Measurements from ENCODE around the gene ABHD17A. TPM values are rescaled to one million over a fixed set of nuclear protein-coding genes. Genes with fewer than 3 reads are reported as not detected.
A peak's percentile ranks its signal among the peaks of the same experiment; 100 is the strongest.

ABHD17A gene
- total RNA-seq, 1 experiment from 2014 or later = 68.2 TPM

DNA sequence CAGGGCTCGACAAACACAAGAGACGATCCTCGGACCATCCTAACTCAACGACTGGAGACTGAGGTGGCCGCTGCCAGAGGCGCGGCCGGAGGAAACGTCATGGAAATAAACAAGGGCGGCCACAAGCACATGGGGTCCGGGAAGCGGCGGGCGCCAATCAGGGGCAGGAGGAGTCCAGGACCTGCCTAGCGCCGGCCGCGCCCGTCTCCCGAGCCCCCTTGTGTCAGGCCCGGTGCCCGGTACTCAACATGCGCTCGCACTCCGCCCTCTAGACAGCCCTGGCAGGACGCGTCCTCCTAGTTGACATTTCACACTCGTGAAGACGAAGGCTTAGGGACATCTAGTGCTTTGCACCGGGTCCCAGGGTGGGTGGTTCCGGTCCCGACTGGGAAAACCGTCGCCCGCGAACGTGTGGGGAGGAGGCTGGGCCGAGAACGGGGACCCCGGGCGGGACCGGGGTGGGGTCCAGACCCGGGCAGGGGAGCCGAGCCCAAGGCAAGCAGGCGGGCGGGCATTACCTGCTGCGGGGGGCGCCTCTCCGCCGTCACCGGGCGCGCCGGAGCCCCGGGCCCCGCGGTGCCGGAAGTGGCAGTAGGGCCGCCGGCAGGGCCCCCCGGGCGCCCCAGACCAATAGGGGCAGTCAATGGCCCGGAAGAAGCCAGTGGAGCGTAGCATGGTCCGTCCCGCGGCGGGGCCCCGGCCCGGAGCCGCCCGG lies 37.5 kb downstream of the ABHD17A start:
- Histone ChIP-seq H3K27me3 (ENCODE audit: insufficient read depth, low read length) (no peaks in the 10 kb centered on the region), H2AFZ (ENCODE audit: low read depth, low read length, poor library complexity, severe bottlenecking) (no peak overlapping the region), H3K4me1 (ENCODE audit: control insufficient read depth in 1 of 2, insufficient read depth in 2 of 2, low read length in 2 of 2) (peaks cover 28 to 38% of the 10 kb centered on the region in 2 experiments), H3K36me3 (ENCODE audit: control insufficient read depth in 1 of 2, insufficient read depth in 2 of 2, low read length in 2 of 2) (peaks cover 0 to 8% of the 10 kb centered on the region in 2 experiments; a peak in 1 of 4 replicates), H3K79me2 (ENCODE audit: insufficient read depth, low read length) (peaks cover 71% of the 10 kb centered on the region), H3K9me2 (ENCODE audit: insufficient read depth) (no peaks in the 10 kb centered on the region), H3K9ac (ENCODE audit: low read length) (peak overlapping the region; percentile 88), H3K27ac (ENCODE audit: low read depth, low read length) (peak overlapping the region; percentile 99), H3K4me2 (ENCODE audit: low read length) (peak overlapping the region; percentile 94), H3K9me3 (ENCODE audit: control insufficient read depth in 1 of 2, insufficient read depth in 1 of 2, low read depth in 1 of 2, low read length in 2 of 2) (no peaks in the 10 kb centered on the region), H4K20me1 (ENCODE audit: insufficient read depth) (peaks cover 15% of the 10 kb centered on the region; the same call in 1 of the 2 replicates), H3K4me3 (replicated peaks in 1 of 2; ENCODE audit: low read depth in 1 of 2, low read length in 2 of 2) (peak overlapping the region; percentile 88 to 98)
- ChIA-PET POLR2A (no interaction called here), CTCF (no interaction called here), RAD21 (ENCODE audit: low non-redundant PET in 1 of 2, low total read pairs in 2 of 2, uncharacterized antibody in 2 of 2, unreplicated experiment in 2 of 2) (no interaction called here)
- BruUV-seq (replicated peaks) = no TSS peak
- TF ChIP-seq ZNF274 (IDR thresholded peaks at IDR 0.05; ENCODE audit: low read depth, low read length) = no peak
- TF ChIP-seq, protein P1, sequence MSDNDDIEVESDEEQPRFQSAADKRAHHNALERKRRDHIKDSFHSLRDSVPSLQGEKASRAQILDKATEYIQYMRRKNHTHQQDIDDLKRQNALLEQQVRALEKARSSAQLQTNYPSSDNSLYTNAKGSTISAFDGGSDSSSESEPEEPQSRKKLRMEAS (IDR thresholded peaks at IDR 0.05) = no peak; the same call in 1 of the 2 replicates
- no peak for TF ChIP-seq CEBPB (IDR thresholded peaks at IDR 0.05; ENCODE audit: low read depth)
- TF ChIP-seq SRF (IDR thresholded peaks at IDR 0.05; ENCODE audit: low read depth) = no peak
- peak; percentile 95; the same call in 1 of the 2 replicates for TF ChIP-seq ZFX (IDR thresholded peaks at IDR 0.05)
- TF ChIP-seq FOSL1 (IDR thresholded peaks at IDR 0.05; ENCODE audit: low read depth) = no peak
- TF ChIP-seq, protein P2, sequence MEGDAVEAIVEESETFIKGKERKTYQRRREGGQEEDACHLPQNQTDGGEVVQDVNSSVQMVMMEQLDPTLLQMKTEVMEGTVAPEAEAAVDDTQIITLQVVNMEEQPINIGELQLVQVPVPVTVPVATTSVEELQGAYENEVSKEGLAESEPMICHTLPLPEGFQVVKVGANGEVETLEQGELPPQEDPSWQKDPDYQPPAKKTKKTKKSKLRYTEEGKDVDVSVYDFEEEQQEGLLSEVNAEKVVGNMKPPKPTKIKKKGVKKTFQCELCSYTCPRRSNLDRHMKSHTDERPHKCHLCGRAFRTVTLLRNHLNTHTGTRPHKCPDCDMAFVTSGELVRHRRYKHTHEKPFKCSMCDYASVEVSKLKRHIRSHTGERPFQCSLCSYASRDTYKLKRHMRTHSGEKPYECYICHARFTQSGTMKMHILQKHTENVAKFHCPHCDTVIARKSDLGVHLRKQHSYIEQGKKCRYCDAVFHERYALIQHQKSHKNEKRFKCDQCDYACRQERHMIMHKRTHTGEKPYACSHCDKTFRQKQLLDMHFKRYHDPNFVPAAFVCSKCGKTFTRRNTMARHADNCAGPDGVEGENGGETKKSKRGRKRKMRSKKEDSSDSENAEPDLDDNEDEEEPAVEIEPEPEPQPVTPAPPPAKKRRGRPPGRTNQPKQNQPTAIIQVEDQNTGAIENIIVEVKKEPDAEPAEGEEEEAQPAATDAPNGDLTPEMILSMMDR (IDR thresholded peaks at IDR 0.05 in 2 of 3, conservative IDR thresholded peaks at IDR 0.05 in 1 of 3; ENCODE audit: borderline replicate concordance in 1 of 3, insufficient read depth in 1 of 3, low read depth in 2 of 3, low read length in 2 of 3) = no peak
- DNase-seq (ENCODE audit: low read depth, low spot score) (no peak), ATAC-seq (peak; percentile 48)
- intact Hi-C loops (cut with micrococcal nuclease) = no loop called here
